Ureter (tissue), 1 donor: ENCODE measurements around the gene LRP6. TPM values are rescaled to one million over a fixed set of nuclear protein-coding genes. Genes with fewer than 3 reads are reported as not detected.

Experiments used
- DNase-seq: peaks from one replicate; pipeline ENCODE4 v3.0.0-alpha.2; 2020; ENCODE audit warnings: low spot score
- total RNA-seq: library from RNA; stranded (reverse); gene quantifications from one replicate; pipeline ENCODE4 v1.2.4, GENCODE V29; 2023
- donor health status: DM: yes; HTN: yes; CAD: no.

The LRP6 gene
- total RNA-seq, 1 donor from 2014 or later, result 36.5 TPM

DNA sequence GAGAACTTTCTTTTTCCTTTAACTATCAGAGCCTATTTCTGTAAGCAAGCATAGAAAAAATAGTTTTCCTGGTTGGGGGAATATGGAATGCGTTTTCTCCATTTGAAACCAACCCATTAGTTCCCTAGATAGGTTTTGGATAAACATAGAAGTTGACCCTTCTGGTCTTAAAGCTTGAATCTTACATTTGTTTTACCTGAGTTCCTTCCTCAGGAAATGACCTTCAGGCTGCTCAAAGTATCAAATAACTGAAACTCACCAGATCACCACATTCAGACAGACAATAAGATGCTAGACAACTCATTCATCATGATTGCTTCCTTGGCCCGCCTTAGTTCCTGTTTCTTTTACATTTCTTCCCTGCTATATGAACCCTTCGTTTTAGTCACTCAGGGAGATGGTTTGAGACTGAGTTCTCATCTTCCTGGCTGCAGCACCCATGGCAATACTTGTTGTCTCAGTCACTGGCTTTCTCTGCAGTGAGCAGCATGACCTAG lies 52.2 kb downstream of the LRP6 start:
- no peak for DNase-seq

DNA sequence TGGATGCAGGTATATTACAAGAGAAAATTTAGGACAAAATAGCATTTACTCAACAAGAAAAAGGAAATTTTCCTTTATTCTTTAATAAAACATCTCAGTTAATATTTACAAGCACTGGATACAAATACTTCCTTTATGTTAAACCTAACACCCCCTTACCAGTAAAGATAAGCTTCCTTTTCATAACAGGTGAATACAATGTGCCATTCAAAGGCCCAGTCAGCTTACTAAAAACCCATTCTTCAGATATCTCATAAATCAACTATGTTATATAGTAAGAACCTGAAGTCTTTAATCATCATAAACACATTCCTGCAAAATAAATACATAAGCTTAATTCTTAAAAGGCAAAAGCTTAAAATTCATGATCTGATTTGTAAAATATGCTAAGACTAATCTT lies 52.6 kb downstream of the LRP6 start:
- no peak for DNase-seq

DNA sequence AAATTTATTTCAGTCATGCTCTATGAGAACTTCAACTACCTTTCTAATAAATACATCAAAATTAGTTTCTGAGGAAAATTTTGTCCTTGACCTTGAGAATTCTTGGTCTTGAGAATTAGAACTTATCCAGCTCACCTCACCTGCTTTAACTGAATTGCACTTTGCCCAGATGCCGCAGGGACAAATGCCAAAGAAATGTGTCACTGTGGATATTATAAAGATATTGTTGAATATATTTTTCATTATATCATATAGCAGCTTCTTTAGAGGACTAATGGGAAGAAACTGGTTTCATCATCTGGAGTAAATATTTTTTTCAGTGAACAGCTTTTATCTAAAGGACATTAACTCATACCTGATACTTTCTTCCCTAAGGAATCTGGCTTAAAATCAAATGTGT lies 54.1 kb downstream of the LRP6 start:
- no peak for DNase-seq

DNA sequence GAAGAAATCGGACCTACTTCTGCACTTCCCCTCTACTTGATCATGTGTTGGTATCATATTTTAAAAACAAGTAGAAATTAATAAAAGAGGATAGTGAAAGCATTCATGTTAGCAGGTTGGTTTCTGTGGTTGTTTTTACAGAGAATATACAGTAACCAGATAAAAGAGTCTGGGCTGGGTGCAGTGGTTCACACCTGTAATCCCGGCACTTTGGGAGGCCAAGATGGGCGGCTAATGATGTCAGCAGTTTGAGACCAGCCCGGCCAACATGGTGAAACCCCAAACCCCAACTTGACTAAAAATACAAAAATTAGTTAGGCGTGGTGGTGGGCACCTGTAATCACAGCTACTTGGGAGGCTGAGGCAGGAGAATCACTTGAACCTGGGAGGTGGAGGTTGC lies 55.9 kb downstream of the LRP6 start:
- DNase-seq, result no peak

DNA sequence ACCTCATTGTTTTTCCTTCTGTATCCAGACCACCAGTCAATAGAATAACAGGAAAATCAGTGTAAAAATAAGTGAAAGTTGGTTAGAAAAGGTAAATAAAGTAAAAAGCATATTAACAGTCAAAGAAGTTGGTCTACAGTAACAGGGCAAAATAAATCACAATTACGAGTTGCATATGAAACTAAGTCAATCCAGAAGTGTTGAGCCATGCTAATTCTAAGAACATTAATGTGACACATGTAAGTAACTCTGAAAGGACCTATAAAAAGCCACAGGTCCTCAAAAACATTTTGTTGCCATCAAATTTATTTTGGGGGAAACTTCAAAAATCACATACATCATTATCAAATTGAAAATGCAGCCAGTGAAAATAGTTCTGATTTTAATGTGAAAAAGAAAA lies 56.4 kb downstream of the LRP6 start:
- DNase-seq, result no peak

DNA sequence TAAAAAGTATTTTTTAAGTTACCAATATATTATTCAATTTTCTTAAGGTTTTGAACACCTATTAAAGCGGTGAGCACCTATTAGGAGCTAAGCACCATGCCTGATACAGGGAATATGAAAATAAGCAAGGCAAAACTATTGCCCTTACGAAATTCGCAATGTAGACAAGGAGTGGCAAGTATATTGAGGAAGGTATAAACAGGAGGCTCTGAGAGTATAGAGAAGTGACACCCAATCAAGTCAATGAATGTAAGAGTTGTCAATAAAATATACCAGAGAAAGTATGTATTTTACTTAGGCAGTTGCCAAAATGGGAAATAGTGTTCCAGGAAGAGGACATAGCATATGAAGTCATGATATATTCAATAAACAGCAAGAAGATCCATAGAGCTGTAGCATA lies 57.2 kb downstream of the LRP6 start:
- DNase-seq, result no peak

DNA sequence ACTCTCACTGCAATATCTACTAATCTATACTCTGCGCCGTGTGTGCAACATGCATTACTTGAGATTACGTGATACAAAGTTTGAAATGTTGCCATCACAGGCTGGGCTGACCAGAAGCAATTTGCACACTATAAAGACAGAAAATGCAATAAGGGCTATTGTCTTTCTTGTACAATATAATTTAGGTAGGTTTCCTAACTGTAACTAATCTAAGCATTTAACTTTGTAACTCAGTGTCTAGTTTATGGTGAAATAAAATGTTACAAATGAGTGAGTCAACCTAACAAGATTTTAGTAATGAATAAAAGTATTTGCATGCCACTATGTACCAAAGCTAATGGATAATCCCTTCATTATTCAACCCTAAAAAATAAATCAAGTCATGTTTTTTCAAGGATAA lies 57.8 kb downstream of the LRP6 start:
- DNase-seq, result no peak

DNA sequence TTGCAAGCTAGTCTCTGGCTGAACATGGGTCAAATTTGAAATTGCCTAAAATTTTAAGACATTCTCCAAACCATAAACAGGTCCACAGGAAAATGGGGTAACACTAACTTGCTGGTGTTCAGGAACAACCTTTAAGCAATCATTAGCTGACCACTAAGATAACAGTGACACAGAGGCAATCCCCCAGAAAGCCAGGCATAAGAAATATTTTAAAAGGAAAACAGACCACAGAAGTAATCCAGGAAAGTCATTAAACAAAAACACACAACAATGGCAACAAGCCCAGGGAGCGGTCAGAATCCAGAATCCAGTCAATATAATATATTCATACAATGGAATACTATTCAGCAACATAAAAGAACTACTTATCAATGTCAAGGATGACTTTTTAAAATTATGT lies 59.1 kb downstream of the LRP6 start:
- no peak for DNase-seq

DNA sequence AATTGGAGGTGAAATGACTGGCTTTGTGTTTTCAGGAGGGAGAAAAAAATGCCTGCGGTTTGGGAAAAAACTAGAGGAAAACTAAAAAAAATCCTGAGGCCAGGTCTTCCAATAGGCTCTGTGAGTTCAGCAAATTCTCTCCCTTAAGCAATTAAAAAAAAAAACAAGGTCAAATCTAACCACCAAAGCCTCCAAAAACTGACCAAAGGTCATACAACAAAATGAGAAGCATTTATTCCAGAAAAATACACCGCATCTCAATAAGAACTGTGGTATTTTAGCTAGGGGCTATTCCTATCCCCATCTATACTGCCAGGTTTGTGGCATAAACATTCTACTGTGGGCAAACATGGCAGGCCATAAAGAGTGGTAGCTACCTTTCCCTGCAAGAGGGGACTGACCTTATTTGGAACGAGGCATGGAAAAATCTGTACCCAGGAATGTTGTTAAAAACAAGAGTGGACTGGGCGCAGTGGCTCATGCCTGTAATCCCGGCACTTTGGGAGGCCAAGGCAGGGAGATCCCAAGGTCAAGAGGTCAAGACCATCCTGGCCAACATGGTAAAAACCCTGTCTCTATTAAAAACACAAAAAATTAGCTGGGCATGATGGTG lies 60.0 kb downstream of the LRP6 start:
- DNase-seq, result no peak

DNA sequence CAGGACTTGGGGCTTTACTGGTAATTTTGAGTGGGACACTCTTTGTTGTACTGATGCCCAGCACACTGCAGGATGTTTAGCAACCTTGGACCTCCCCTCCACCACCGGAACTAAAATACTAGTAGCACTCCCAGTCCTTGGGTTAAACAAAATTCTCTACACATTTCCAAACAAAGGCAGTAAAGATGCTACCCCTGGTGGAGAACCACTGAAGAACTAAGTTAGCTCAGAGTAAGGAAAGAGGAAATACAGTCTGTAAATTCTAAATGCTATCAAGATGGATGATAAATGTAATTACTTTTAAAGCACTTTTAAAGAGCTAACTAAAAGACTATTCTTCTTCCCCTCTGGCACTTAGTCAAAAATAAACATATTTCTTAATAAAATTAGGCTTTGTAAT lies 64.1 kb downstream of the LRP6 start:
- DNase-seq, result no peak

DNA sequence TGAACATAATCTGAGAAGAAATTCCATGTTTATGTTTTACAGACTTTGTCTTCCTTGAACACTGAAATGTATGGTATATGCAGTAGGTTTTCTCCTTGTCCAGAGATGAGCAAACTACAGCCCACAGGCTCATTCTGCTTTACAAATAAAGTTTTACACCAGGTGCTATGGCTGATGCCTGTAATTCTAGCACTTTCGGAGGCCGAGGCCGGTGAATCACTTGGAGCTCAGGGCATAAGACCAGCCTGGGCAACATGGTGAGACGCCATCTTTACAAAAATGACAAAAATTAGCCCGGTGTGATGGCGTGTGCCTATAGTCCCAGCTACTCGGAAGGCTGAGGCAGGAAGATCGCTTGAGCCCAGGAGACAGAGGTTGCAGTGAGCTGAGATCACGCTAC lies 64.7 kb downstream of the LRP6 start:
- DNase-seq, result no peak

DNA sequence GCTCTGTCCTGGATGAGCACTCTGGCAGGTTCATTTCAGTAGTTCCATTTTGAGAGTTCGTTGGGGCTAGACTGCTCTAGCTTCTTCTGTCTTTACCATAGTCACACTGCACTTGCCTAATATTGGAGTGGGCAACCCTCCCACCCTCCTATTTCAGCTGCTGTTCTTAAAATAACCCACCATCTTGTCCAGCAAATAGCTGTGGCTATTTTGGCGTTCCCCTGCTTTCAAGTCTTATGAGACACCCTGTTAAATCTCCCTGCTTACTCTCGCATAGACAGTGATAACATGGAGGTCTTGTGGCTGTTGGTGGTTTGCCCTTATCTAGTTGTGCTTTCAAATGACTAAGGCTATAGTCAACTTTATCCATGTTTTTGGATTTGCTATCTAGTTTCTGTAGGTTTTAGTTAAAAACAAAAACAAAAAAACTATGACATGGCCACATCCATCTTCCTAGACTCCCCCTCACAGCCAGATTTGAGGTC lies 65.5 kb downstream of the LRP6 start:
- DNase-seq, result no peak

DNA sequence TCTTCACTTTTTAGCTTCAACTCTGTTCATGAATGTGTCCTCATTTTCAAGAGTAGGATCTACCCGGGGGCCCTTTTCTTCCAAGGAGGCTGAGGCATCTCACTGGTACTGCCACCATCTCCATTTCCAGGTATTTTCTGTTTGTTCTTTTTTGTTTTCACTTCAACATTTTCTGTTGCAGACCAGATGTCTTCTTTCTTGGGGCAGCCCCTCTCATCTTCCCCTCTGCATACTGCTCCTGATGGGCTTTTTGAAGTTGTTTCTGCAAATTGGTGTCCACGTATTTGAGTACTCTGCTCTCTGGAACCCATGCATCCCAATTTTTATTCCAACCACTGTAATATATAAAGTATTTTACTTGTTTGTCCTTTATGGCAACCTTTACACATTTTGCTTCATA lies 66.5 kb downstream of the LRP6 start:
- no peak for DNase-seq

DNA sequence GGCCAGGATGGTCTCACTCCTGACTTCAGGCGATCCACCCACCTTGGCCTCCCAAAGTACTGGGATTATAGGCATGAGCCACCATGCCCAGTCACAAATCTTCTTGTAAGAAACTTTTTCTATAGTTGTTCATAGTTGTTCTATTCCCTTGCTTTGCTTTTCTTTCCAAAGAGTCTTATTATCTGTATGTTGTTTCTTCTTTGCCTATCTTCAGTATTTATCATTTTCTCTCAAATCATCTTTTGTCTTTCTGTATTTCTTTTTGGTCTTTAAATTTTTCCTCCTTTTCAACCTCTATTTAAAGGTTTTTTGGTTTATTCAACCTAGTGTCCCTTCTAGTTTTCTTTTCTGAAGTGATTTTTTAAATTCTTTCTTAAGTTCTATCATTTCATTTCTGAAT lies 68.7 kb downstream of the LRP6 start:
- DNase-seq, result no peak

DNA sequence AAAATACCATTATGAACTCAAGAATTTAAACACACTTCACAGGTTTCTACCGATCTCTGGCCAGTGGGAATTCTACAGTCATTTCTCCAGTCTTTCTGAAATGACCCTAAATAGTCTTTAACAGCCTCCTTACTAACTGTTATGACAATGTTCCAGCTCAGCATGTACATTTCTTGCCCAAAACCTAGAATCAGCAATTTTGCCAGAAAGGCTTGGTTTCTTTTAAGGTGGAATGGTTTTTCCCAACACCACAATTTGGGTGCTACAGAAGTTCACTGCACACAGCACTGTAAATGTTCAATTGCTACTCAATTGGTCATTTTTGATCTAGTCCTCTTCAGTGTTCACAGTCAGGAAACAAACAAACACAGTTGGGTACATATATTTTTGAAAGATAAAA lies 69.7 kb downstream of the LRP6 start:
- DNase-seq, result no peak

DNA sequence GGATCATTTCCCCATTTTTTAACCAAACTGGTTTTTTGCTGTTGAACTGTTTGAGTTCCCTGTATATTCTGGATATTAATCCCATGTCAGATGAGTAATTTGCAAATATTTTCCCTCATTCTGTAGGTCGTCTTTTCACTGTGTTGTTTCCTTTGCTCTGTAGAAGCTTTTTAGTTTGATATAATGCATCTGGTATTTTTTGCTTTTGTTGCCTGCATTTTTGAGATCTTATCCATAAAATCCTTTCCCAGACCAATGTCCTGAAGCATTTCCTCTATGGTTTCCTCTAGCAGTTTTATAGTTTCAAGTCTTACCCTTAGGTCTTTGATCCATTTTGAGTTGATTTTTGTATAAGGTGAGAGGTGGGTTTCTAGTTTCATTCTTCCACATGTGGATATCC lies 71.3 kb downstream of the LRP6 start:
- no peak for DNase-seq

DNA sequence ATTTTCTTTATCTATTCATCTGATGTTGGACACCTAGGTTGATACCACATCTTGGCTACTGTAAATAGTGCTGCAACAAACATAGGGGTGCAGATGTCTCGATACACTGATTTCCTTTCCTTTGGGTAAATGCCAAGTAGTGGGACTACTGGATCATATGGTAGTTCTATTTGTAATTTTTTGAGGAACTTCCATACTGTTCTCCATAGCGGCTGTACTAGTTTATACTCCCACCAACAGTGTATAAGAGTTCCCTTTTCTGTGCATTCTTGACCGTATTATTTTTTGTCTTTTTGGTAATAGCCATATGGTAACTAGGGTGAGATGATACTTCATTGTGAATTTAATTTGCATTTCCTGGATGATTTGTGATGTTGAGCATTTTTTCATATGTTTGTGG lies 71.8 kb downstream of the LRP6 start:
- no peak for DNase-seq

DNA sequence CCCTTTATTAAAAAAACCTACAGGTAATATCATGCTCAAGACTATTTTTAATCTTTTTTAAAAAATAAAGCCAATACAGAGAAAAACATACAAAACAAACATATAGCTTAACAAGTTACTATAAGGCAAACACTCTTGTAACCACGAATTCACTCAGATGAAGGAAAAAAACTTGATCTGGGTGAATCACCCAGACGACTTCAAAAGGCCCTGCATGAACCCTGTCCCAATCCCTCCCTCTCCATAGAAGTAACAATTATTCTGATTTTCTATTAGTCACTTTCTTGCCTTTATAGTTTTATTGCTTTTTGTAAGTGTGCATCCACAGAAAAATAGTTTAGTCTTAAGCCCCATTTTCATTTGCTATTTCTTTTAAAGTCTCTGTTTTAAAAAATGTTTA lies 72.6 kb downstream of the LRP6 start:
- DNase-seq, result no peak

DNA sequence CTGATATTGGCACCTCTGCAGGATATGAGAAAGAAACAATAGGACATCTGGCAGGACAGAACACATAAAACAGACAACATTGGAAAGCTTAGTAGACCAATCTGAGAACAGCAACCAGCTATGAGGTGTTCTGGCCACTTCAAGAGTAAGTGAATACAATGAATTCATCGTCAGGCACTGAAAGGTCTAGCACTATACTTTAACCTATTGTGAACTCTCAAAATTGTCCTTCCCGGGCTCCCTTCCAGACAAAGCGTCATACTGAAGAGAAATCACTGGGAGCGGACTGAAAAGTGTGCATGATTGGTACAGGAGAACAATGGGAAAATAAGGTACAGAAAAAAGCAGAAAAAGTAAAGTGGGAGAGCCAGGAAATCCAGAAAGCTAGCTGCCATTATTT lies 75.8 kb downstream of the LRP6 start:
- no peak for DNase-seq

DNA sequence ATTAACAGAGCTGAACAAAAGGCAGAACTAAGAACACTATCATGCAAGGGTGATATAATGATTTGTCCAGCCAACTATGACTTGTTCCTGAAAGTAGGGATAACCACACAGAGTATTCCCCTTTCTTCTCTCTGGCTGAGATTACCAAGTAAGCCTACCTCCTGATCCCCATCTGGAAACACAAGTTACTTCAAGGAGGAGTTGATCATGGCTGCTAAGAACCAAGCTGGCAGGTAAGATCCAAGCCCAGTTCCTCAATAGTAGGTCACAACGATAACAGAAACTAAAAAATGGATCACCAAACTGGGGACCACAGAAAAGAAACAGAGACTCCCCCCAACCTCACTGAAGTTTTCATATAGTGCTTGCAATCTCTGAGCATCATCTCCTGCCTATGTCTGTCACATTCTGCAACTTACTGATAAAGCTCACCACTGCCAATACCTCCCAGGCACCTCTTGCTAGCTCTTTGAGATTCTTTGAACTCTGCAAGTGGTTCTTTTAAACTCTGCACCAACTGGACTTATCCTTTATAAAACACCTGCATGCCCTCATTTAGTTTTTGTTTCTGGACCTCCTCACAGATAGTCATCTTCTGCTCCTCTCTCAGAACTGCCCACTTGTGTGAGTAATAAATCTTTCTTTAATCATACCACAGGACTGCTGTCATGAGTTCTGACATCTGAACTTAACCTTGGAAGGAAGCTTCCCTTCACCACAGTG lies 76.6 kb downstream of the LRP6 start:
- DNase-seq, result no peak

DNA sequence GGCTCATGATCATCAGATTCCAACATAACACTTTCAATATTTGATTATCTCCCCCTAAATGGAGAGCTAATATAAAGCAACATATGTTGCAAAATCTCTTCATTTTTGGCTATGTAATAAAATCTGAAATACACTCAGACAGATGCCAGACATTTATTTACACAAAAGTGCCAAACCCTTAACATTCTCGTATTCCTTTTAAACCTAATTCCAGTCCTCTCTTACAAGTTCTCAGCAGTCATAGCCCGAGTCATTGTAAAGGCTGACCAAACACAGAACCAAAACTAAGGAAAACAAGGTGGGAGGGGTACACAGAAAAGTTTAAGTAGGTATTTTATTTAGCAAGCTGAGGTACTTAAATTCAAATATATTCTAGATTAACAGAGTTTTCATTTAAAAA lies 81.4 kb downstream of the LRP6 start:
- no peak for DNase-seq

DNA sequence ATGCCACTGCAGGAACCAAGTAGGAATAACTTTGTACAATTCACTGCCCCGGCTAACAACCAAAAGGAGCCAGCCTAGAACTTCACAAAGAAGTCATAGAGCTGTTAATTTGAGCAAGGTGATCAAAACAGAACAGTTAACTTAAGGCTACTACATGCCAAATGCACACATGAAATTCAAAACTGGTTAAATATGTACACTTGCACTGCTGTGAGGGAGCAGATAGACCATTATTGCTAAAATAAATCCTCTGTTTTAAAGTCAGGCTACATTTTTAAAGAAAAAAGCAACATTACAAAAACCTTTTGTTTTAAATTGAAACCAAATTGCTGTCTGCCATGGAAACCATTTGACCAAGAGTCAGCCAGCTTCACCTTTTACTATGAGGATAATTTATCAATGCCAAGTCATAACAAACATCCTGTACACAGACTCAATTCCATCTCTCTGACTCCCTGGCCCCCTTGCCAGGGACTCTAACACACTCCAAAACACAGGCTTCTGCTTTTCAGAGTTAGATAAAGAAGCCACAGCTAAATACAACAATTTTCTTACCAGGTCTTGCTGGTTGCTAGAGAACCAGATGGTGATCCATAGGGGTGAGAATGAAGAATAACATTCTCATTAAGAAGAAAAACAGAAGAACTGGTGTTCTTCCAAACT lies 84.0 kb downstream of the LRP6 start:
- no peak for DNase-seq

DNA sequence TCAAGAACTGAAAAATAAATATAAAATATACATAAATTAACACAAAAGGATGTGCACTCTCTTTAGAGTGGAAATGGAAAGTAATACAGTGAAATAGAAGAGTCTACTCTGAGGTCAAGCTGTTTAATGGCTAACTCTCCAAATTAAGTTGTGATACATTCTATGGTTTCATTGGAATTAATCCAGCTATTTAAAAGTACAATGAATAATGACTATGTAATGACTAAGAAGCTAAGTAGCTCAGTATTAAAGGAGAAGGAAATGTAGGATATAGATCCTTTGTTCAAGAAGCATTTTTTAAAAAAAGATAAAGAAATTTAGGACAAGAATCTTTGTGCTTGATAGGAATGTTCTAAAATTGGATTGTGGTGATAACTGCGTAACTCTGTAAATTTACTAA lies 85.3 kb downstream of the LRP6 start:
- no peak for DNase-seq
